ENCODE data around the gene FBXL7. TPM values are rescaled to one million over a fixed set of nuclear protein-coding genes. Genes with fewer than 3 reads are reported as not detected.

Gene FBXL7
- total RNA-seq, 1 donor from 2014 or later: 16.2 TPM

DNA sequence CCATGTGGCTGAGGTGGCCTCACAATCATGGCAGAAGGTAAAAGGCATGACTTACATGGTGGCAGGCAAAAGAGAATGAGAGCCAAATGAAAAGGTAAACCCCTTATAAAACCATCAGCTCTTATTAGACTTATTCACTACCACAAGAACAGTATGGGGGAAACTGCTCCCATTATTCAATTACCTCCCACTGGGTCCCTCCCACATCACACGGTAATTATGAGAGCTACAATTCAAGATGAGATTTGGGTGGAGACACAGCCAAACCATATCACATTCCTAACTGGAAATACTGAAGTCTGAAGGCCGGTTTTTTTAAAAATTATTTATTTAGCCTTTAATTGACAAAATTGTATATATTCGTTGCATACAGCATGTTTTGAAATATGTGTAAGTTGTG lies 28.5 kb downstream of the FBXL7 start:
- intact Hi-C loops (cut with DNase I): no loop called here
- ATAC-seq (ENCODE audit: poor library complexity): no peak
- DNase-seq: no peak

DNA sequence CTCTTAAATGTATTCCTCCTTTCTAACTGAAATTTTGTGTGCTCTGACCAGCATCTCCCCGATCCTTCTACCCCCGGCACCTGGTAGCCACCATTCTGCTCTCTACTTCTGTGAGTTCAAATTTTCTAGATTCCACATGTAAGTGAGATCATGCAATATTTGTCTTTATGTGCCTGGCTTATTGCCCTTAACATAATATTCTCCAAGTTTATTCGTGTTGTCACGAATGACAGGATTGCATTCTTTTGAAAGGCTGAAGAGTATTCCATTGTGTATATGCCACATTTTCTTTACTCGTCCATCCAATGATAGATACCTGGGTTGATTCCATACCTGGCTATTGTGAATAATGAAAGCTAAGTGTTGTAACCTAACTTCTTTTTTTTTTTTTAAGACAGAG lies 29.0 kb downstream of the FBXL7 start:
- no peak for ATAC-seq (ENCODE audit: poor library complexity)
- intact Hi-C loops (cut with DNase I): no loop called here
- DNase-seq: no peak

- ATAC-seq (ENCODE audit: poor library complexity) (no peak), DNase-seq (no peak)
- intact Hi-C loops (cut with DNase I): no loop called here
These were observed 29.8 kb downstream of the FBXL7 start for GRCh38 chr5:15529821-15530220.

- no peak for ATAC-seq (ENCODE audit: poor library complexity)
- DNase-seq: no peak
- intact Hi-C loops (cut with DNase I): no loop called here
These were observed 33.3 kb downstream of the FBXL7 start for GRCh38 chr5:15533129-15533893.

- no peak for ATAC-seq (ENCODE audit: poor library complexity)
- intact Hi-C loops (cut with DNase I): no loop called here
- DNase-seq: no peak
These were observed 36.0 kb downstream of the FBXL7 start for GRCh38 chr5:15535938-15536337.

DNA sequence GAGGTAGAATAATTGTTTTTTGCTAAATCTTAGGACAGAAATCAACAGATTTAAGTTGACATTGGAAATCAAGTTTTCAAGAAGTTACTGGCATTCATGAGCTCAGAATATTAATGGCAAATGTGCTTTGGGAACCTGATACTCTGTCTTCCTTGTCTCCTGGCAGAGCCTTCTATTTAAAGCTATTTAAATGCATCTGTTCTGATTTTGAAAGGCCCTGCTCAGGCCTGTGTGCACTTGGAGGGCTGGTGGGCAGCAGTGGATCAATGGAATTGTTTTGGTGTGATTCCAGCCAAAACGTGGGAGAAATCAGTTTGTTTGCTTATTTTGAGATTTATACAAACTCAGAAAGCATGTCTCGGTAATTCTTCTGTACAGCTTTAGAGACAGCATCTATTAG lies 38.5 kb downstream of the FBXL7 start:
- intact Hi-C loops (cut with DNase I): no loop called here
- no peak for DNase-seq

DNA sequence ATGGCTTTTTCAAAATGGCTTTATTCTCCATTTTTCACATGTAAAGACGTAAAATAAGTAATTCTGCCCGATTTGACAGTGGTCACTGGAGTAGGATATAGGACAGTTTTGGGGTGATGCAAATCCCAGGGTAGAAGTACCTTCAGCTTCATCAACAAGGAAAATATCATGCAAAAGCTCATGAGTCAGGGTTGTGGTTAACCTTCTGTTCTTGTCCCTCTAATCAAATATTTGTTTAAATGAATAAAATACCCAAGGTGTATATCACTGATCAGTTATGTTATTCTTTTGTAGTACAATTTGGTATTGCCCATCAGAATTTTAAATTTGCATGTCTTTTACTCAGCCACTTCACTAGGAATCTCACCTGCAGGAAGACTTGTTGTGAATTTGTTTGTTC lies 40.0 kb downstream of the FBXL7 start:
- intact Hi-C loops (cut with DNase I): no loop called here
- no peak for ATAC-seq (ENCODE audit: poor library complexity)
- DNase-seq: no peak

More for the DNA sequence above, 38.5 kb downstream of the FBXL7 start:
- ATAC-seq (ENCODE audit: poor library complexity): peak; percentile 63

DNA sequence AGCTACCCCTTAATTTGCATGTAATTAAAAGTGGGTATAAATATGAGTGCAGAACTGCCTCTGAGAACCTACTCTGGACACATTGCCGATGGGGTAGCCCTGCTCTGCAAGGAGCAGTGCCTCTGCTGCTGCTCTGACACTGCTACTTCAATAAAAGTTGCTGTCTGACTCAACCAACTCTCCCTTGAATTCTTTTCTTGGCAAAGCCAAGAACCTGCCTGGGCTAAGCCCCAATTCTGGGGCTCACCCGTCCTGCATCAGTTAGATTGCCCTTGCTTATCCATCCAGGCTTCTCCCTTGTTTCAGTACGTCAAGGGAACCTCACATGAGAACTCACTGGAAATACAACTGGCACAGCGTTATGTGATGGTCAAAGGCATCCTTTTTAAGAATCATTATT lies 44.1 kb downstream of the FBXL7 start:
- DNase-seq (no peak), ATAC-seq (ENCODE audit: poor library complexity) (peak; percentile 49)
- intact Hi-C loops (cut with DNase I): no loop called here

DNA sequence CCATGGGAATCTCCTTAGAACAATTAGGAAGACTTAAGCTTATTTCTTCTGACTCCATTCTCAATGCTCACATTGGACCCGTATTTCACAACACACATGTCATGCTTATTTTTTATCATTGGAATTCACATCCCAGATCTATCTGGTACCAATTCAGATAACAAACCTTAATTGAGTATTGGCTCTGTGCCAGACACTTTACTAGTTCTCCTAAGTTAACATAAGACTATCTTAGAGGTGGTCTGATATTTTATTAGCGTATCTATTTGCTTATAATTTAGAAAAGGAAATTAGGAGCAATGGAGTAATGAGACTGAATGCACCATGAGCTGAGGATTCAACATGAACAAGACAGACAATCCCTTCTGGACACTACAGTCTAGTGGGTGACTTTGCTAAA lies 45.1 kb downstream of the FBXL7 start:
- no peak for ATAC-seq (ENCODE audit: poor library complexity)
- DNase-seq: no peak
- intact Hi-C loops (cut with DNase I): no loop called here

DNA sequence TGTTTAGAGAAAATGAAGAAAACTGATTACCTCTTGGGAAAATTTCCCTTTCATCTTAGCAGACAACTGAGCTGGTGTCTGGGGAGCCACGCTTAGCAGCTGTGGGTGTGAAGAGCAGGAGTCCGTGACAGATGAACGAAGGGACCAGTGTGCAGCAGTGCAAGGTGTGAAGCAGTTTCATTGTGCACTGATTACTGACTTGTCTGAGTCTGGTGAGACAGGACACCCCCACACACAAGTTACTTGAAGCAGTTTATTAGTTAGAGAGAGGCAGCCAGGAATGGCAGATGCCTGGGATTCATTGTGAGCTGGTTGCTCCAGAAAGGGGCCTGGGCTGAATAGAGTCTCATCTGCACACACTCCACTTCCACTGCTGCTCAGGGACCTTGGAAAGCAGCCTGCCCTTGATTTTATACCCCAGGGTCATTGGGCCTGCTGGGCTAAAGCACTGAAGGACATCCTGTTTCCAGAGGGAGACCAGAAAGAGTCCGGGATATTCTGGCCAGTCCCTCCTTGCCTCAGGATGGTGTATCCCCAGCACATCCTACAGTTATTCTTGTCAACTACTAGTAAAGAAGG lies 47.4 kb downstream of the FBXL7 start:
- DNase-seq: no peak
- ATAC-seq (ENCODE audit: poor library complexity): peak; percentile 32
- intact Hi-C loops (cut with DNase I): no loop called here

GRCh38 chr5:15549961-15550360 lies 50.0 kb downstream of the FBXL7 start:
- no peak for DNase-seq
- ATAC-seq (ENCODE audit: poor library complexity): no peak
- intact Hi-C loops (cut with DNase I): no loop called here

DNA sequence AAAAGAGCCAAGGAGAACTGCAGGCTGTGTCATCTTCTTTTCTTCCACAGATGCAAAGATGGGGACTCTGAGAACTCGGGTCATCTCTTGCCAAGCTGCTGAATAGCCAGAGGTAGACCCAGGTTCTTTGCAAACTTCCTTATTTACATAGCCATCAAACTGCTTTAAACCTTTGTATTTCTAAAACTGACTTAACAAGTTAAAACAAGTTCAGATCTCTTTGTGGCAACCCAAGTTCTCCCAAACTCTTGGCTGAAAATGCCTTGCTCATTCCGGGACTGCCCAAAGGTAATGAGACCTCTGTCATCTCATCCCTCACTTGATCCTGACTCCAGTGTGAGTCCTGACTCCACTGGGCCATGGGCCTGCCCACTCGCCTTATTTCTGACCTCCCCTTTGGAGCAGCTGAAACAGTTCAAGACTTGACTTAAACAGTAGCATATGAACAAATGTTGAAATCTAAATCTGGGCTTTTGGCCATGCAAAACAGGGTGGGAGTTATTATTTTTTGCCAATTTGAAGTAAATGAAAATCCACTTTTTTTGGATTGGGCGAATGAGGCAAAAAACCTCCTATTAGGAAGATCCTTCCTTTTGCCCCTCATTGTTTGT lies 50.6 kb downstream of the FBXL7 start:
- intact Hi-C loops (cut with DNase I): no loop called here
- peak; percentile 48 for DNase-seq

GRCh38 chr5:15551113-15551504 lies 51.1 kb downstream of the FBXL7 start:
- DNase-seq (no peak), ATAC-seq (ENCODE audit: poor library complexity) (no peak)
- intact Hi-C loops (cut with DNase I): no loop called here

More for the DNA sequence above, 50.6 kb downstream of the FBXL7 start:
- ATAC-seq (ENCODE audit: poor library complexity): peak; percentile 46

DNA sequence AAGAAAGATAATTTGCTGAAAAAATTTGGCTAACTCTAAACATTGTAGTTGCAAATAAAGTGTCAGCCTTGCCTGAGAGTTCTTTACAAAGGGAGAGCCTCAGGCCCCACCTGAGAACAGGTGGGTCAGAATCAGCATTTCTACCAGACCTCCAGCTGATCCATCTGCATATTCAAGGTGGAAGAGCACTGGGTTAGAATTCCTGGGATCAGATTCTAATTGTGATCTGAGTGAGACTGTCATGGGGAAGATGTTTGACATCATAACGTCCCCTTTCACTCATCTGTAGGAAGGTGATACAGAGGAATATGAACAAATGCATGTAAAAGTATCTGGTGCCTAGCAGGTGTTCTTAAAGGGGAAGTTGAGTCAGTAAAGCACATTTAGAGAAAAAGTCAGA lies 54.6 kb downstream of the FBXL7 start:
- ATAC-seq (ENCODE audit: poor library complexity) (no peak), DNase-seq (no peak)
- intact Hi-C loops (cut with DNase I): no loop called here

DNA sequence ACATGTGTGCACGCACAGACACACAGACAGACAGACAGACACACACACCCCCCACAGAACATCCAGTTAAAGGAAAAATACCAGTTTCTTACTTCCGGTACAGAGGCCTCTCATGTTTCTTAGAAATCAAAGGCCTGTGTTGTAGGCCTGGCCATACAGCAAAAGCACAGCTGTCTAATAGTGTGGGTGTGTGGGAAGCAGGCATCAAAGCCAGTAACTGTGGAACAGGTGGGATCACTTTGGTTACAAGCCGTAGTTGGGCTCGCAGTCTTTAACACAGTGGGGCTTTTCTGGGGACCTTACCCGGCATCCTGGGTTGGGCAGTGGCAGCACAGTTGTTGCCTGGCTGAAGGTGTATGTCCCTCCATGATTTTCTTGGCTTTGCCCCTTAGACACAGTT lies 55.2 kb downstream of the FBXL7 start:
- ATAC-seq (ENCODE audit: poor library complexity): no peak
- no peak for DNase-seq
- intact Hi-C loops (cut with DNase I): no loop called here

- ATAC-seq (ENCODE audit: poor library complexity) (no peak), DNase-seq (no peak)
- intact Hi-C loops (cut with DNase I): no loop called here
These were observed 58.3 kb downstream of the FBXL7 start for GRCh38 chr5:15558240-15558639.

DNA sequence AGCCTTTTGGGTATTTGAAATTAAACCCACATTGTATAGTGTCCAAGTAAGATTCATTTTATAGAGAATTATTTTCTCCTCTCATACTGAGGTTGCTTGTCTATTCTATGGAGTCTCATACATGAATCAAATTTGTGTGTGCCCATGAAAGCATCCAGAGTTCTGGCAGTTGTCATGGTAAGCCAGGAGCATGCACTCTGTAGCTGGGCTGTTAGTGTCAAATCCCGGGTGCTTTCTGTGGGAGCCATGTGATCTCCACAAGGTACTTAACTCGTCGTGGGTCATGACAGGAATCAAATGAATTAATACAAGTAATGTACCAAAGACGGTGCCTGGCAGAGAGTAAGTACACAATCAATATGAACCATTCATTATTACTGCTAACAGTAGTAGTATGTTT lies 58.7 kb downstream of the FBXL7 start:
- intact Hi-C loops (cut with DNase I): no loop called here
- ATAC-seq (ENCODE audit: poor library complexity) (no peak), DNase-seq (no peak)

DNA sequence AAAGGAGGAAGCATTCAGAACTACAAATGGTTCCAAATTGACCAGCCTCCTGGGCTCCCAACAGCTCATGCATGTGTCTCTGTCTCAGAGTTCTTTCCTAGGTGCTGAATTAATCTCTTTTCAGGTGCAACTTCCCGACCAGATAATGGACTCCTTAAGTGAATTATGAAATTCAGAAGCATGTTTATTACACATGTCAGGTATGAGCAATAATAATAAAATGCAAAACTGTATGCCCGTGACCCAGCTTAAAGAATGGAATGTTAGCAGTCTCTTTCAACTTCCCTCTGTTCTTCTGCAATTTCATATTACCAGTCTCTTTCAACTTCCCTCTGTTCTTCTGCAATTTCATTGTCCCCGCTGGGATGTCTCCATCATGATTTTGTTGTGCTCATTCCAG lies 60.4 kb downstream of the FBXL7 start:
- DNase-seq (no peak), ATAC-seq (ENCODE audit: poor library complexity) (no peak)
- intact Hi-C loops (cut with DNase I): no loop called here

- DNase-seq (no peak), ATAC-seq (ENCODE audit: poor library complexity) (no peak)
- intact Hi-C loops (cut with DNase I): no loop called here
These were observed 64.5 kb downstream of the FBXL7 start for GRCh38 chr5:15564523-15564922.

- ATAC-seq (ENCODE audit: poor library complexity): no peak
- DNase-seq: no peak
- intact Hi-C loops (cut with DNase I): no loop called here
These were observed 65.0 kb downstream of the FBXL7 start for GRCh38 chr5:15564957-15565356.

Data from Right ventricle myocardium superior (tissue), 1 donor.